ENCODE data around the gene HCN4.

DNA sequence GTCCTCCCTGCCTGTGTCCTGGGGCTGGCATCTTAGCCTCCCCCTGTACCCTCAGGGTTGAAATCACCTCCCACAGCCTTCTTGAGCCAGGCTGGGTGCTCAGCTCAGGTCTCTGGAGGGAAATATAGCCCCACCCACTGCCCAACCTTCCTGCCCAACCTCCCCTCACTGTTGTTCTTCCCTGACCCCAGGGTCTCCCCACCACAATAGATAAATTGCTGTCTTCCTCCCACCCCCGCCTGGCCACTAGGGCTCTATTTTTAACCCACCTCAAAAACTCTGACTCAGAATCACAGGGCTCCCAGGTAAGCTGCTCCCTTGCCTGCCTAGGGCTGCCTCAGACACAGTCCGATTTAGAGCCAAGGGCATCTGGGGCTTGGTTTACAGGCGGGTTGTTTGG is 15.0 kb downstream of the HCN4 start:
- no peak for TF ChIP-seq POLR2A (IDR thresholded peaks at IDR 0.05)
- TF ChIP-seq, protein P1, sequence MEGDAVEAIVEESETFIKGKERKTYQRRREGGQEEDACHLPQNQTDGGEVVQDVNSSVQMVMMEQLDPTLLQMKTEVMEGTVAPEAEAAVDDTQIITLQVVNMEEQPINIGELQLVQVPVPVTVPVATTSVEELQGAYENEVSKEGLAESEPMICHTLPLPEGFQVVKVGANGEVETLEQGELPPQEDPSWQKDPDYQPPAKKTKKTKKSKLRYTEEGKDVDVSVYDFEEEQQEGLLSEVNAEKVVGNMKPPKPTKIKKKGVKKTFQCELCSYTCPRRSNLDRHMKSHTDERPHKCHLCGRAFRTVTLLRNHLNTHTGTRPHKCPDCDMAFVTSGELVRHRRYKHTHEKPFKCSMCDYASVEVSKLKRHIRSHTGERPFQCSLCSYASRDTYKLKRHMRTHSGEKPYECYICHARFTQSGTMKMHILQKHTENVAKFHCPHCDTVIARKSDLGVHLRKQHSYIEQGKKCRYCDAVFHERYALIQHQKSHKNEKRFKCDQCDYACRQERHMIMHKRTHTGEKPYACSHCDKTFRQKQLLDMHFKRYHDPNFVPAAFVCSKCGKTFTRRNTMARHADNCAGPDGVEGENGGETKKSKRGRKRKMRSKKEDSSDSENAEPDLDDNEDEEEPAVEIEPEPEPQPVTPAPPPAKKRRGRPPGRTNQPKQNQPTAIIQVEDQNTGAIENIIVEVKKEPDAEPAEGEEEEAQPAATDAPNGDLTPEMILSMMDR (IDR thresholded peaks at IDR 0.05) = no peak
